ENCODE data around the gene A2M. TPM values are rescaled to one million over a fixed set of nuclear protein-coding genes. Genes with fewer than 3 reads are reported as not detected.

Gene A2M
- total and polyA plus RNA-seq, 2 donors (not counting 1 experiment from before 2014, with no cell fraction given): 0.04 TPM; not detected in 1

DNA sequence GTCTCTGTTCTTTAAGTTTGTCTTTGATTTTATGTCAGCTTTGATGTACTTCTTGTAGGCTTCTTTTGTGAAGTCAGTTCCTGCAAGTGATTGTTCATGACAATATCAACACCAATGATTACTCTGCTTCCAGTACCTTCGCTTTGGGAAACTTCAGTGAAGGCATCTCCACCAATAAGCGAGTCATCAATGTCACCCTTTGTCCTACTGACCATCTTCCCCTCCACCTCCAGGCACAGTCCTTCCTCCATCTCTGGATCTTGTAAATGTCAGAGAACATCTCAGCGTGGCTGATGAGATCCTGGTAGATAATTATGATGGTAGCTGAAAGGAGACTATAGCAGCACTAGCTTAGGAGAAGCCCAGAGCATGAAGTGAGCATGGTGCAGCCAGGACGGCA lies 40.4 kb upstream of the A2M start:
- Histone ChIP-seq H3K4me2 (replicated peaks; ENCODE audit: low read depth, low read length, poor library complexity, severe bottlenecking) (no peak overlapping the region), H3K4me3 (ENCODE audit: control extremely low read depth in 1 of 5, extremely low read depth in 1 of 5, insufficient read depth in 1 of 5, low read depth in 2 of 5, low read length in 4 of 5) (no peak overlapping the region), H2AFZ (ENCODE audit: insufficient read depth, low read depth, low read length, poor library complexity, severe bottlenecking) (no peak overlapping the region), H4K20me1 (ENCODE audit: control insufficient read depth, insufficient read depth, low read length, poor library complexity, severe bottlenecking) (no peaks in the 10 kb centered on the region), H3K4me1 (ENCODE audit: control insufficient read depth in 2 of 2, insufficient read depth in 2 of 2, low read length in 2 of 2) (no peaks in the 10 kb centered on the region), H3K27me3 (replicated peaks in 1 of 4; ENCODE audit: control extremely low read depth in 1 of 4, control insufficient read depth in 3 of 4, insufficient read depth in 4 of 4, low read length in 3 of 4) (peaks cover 0 to 3% (median 0%) of the 10 kb centered on the region in 4 experiments), H3K9ac (ENCODE audit: low read length) (no peak overlapping the region), H3K27ac (ENCODE audit: low read length in 2 of 2) (no peak overlapping the region), H3K79me2 (ENCODE audit: control insufficient read depth, insufficient read depth, low read length) (no peaks in the 10 kb centered on the region), H3K36me3 (replicated peaks in 1 of 2; ENCODE audit: control extremely low read depth in 1 of 2, control insufficient read depth in 1 of 2, extremely low read depth in 1 of 2, insufficient read depth in 2 of 2, low read length in 1 of 2) (no peaks in the 10 kb centered on the region), H3K9me3 (ENCODE audit: control extremely low read depth in 1 of 3, control insufficient read depth in 2 of 3, insufficient read depth in 1 of 3, low read length in 2 of 3) (no peaks in the 10 kb centered on the region)
- Mint-ChIP-seq H3K9me3 (ENCODE audit: insufficient read depth) (no peaks in the 10 kb centered on the region), H3K4me1 (no peaks in the 10 kb centered on the region), H3K4me3 (no peak overlapping the region), H3K27ac (no peak overlapping the region), H3K27me3 (peaks cover 15% of the 10 kb centered on the region)
- CTCF ChIA-PET: no interaction called here
- intact Hi-C loops (cut with micrococcal nuclease): no loop called here
- 90% methylated on average over 3 of the region's 4 CpGs for WGBS (ENCODE audit: insufficient coverage)
- no peak for TF ChIP-seq EZH2 (IDR thresholded peaks at IDR 0.05; ENCODE audit: borderline replicate concordance, insufficient read depth, low read depth, low read length, poor library complexity, severe bottlenecking)
- TF ChIP-seq, protein P1, sequence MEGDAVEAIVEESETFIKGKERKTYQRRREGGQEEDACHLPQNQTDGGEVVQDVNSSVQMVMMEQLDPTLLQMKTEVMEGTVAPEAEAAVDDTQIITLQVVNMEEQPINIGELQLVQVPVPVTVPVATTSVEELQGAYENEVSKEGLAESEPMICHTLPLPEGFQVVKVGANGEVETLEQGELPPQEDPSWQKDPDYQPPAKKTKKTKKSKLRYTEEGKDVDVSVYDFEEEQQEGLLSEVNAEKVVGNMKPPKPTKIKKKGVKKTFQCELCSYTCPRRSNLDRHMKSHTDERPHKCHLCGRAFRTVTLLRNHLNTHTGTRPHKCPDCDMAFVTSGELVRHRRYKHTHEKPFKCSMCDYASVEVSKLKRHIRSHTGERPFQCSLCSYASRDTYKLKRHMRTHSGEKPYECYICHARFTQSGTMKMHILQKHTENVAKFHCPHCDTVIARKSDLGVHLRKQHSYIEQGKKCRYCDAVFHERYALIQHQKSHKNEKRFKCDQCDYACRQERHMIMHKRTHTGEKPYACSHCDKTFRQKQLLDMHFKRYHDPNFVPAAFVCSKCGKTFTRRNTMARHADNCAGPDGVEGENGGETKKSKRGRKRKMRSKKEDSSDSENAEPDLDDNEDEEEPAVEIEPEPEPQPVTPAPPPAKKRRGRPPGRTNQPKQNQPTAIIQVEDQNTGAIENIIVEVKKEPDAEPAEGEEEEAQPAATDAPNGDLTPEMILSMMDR (IDR thresholded peaks at IDR 0.05): no peak
- ATAC-seq (ENCODE audit: low read depth): no peak
- no peak for DNase-seq
- POLR2A ChIA-PET: no interaction called here

DNA sequence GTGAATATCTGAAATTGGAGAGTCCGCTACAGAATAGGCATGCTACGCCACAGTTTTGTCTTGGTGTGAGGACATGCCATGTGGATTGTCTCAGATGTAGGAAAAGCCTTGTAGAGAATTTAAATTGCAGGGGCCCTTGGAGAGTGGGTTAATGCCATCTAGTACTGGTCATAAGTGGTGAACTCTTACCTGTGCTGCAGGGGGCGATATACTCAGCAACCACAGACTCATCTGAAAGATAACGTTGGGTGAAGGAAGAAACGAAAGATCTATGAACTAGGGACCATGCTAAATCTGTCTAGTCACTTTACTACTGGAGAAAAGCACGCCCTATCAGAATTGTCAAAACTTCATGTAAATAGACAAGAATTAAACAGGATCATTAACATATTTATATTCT lies 33.7 kb upstream of the A2M start:
- H2AFZ ChIP-seq (ENCODE audit: insufficient read depth, low read depth, low read length, poor library complexity, severe bottlenecking): no peak overlapping the region
- H3K36me3 ChIP-seq (replicated peaks in 1 of 2; ENCODE audit: control extremely low read depth in 1 of 2, control insufficient read depth in 1 of 2, extremely low read depth in 1 of 2, insufficient read depth in 2 of 2, low read length in 1 of 2): no peaks in the 10 kb centered on the region
- no peaks in the 10 kb centered on the region for H3K4me1 ChIP-seq (ENCODE audit: control insufficient read depth in 2 of 2, insufficient read depth in 2 of 2, low read length in 2 of 2)
- Mint-ChIP-seq H3K9me3 (ENCODE audit: insufficient read depth) (peaks cover 3% of the 10 kb centered on the region), H3K27me3 (peaks cover 13% of the 10 kb centered on the region), H3K27ac (no peak overlapping the region), H3K4me1 (no peaks in the 10 kb centered on the region), H3K4me3 (no peak overlapping the region)
- 90% methylated on average over 5 of the region's 6 CpGs for WGBS (ENCODE audit: insufficient coverage)
- H3K79me2 ChIP-seq (ENCODE audit: control insufficient read depth, insufficient read depth, low read length): no peaks in the 10 kb centered on the region
- ATAC-seq (ENCODE audit: low read depth) (no peak), DNase-seq (no peak)
- H3K27ac ChIP-seq (ENCODE audit: low read length in 2 of 2): no peak overlapping the region
- H4K20me1 ChIP-seq (ENCODE audit: control insufficient read depth, insufficient read depth, low read length, poor library complexity, severe bottlenecking): no peaks in the 10 kb centered on the region
- TF ChIP-seq, protein P1 (IDR thresholded peaks at IDR 0.05): no peak
- no peak for TF ChIP-seq EZH2 (IDR thresholded peaks at IDR 0.05; ENCODE audit: borderline replicate concordance, insufficient read depth, low read depth, low read length, poor library complexity, severe bottlenecking)
- ChIA-PET POLR2A (no interaction called here), CTCF (no interaction called here)
- H3K4me3 ChIP-seq (ENCODE audit: control extremely low read depth in 1 of 5, extremely low read depth in 1 of 5, insufficient read depth in 1 of 5, low read depth in 2 of 5, low read length in 4 of 5): no peak overlapping the region
- H3K27me3 ChIP-seq (replicated peaks in 1 of 4; ENCODE audit: control extremely low read depth in 1 of 4, control insufficient read depth in 3 of 4, insufficient read depth in 4 of 4, low read length in 3 of 4): peaks cover 0 to 9% (median 0%) of the 10 kb centered on the region in 4 experiments
- no peak overlapping the region for H3K9ac ChIP-seq (ENCODE audit: low read length)
- H3K9me3 ChIP-seq (ENCODE audit: control extremely low read depth in 1 of 3, control insufficient read depth in 2 of 3, insufficient read depth in 1 of 3, low read length in 2 of 3): peaks cover 0 to 5% (median under 1%) of the 10 kb centered on the region in 3 donors
- H3K4me2 ChIP-seq (replicated peaks; ENCODE audit: low read depth, low read length, poor library complexity, severe bottlenecking): no peak overlapping the region
- intact Hi-C loops (cut with micrococcal nuclease): no loop called here
